SK-N-MC (cell line): Measurements from ENCODE around the gene KCNMB4.

Experiments
- DNase-seq: peaks from one replicate; pipeline ENCODE4 v3.0.0-alpha.2; 2011; ENCODE audit warnings: low read depth, low spot score
- H3K27ac ChIP-seq: fragments of 200-600 bp; sonication (generic); 2 replicates; pipeline ENCODE4 v1.5.1; 2016; ENCODE audit warnings: mixed run types
- H3K36me3 ChIP-seq: fragments of 200-600 bp; sonication (generic); 2 replicates; pipeline ENCODE4 v1.6.1; 2017; ENCODE audit warnings: antibody characterized with exemption, low read length, mixed read lengths; ENCODE audit not compliant: insufficient read depth
- H3K4me3 ChIP-seq: fragments of 200-600 bp; sonication (generic); 2 replicates; pipeline ENCODE4 v1.5.1; 2016
- H3K9ac ChIP-seq: fragments of 200-600 bp; sonication (generic); 2 replicates; pipeline ENCODE4 v1.8.0; 2017; ENCODE audit warnings: mixed run types, mixed read lengths; ENCODE audit not compliant: insufficient read length
- H3K9me3 ChIP-seq: fragments of 200-600 bp; sonication (generic); 2 replicates; pipeline ENCODE4 v1.6.1; 2017; ENCODE audit warnings: low read depth, mild to moderate bottlenecking, antibody characterized with exemption, low read length, moderate library complexity, mixed read lengths
- EZH2 ChIP-seq: fragments of 200-600 bp; sonication (generic); IDR thresholded peaks from one replicate; pipeline ENCODE4 v1.6.1; 2017; ENCODE audit warnings: antibody characterized with exemption
- FOXP2 ChIP-seq: optimal IDR thresholded peaks from 2 replicates; pipeline ENCODE3; 2011; ENCODE audit warnings: mild to moderate bottlenecking, moderate library complexity; ENCODE audit not compliant: insufficient read depth; ENCODE audit errors: extremely low read length, control extremely low read depth
- POLR2AphosphoS5 ChIP-seq: IDR thresholded peaks from 2 replicates; pipeline ENCODE4 v1.6.1; 2012; ENCODE audit warnings: mild to moderate bottlenecking, low read depth, low read length, borderline replicate concordance

Gene KCNMB4

GRCh38 chr12:70436836-70437235, 70.7 kb downstream of the KCNMB4 start:
- TF ChIP-seq FOXP2: no peak
- TF ChIP-seq EZH2: no peak
- no peak for TF ChIP-seq POLR2AphosphoS5
- DNase-seq: no peak
- Histone ChIP-seq H3K27ac (no peak overlapping the region), H3K4me3 (no peak overlapping the region), H3K36me3 (no peaks in the 10 kb centered on the region), H3K9ac (no peak overlapping the region), H3K9me3 (no peaks in the 10 kb centered on the region)

- H3K9ac ChIP-seq: no peak overlapping the region
- H3K4me3 ChIP-seq: no peak overlapping the region
- H3K36me3 ChIP-seq: no peaks in the 10 kb centered on the region
- TF ChIP-seq POLR2AphosphoS5 (no peak), EZH2 (no peak), FOXP2 (no peak)
- H3K27ac ChIP-seq: no peak overlapping the region
- no peaks in the 10 kb centered on the region for H3K9me3 ChIP-seq
- DNase-seq: no peak
These were observed 77.1 kb downstream of the KCNMB4 start for GRCh38 chr12:70443062-70443673.

GRCh38 chr12:70444903-70445302, 78.8 kb downstream of the KCNMB4 start:
- H3K27ac ChIP-seq: no peak overlapping the region
- no peaks in the 10 kb centered on the region for H3K9me3 ChIP-seq
- no peaks in the 10 kb centered on the region for H3K36me3 ChIP-seq
- no peak for DNase-seq
- no peak overlapping the region for H3K4me3 ChIP-seq
- TF ChIP-seq POLR2AphosphoS5 (no peak), EZH2 (no peak), FOXP2 (no peak)
- no peak overlapping the region for H3K9ac ChIP-seq

- Histone ChIP-seq H3K9ac (no peak overlapping the region), H3K27ac (no peak overlapping the region), H3K9me3 (no peaks in the 10 kb centered on the region), H3K36me3 (no peaks in the 10 kb centered on the region), H3K4me3 (no peak overlapping the region)
- DNase-seq: no peak
- no peak for TF ChIP-seq POLR2AphosphoS5
- no peak for TF ChIP-seq FOXP2
- TF ChIP-seq EZH2: no peak
These were observed 82.3 kb downstream of the KCNMB4 start for GRCh38 chr12:70448371-70448770.

GRCh38 chr12:70449074-70449752, 83.1 kb downstream of the KCNMB4 start:
- TF ChIP-seq FOXP2: no peak
- no peak for TF ChIP-seq POLR2AphosphoS5
- no peak for TF ChIP-seq EZH2
- H3K4me3 ChIP-seq: no peak overlapping the region
- no peak overlapping the region for H3K9ac ChIP-seq
- H3K36me3 ChIP-seq: no peaks in the 10 kb centered on the region
- H3K9me3 ChIP-seq: no peaks in the 10 kb centered on the region
- H3K27ac ChIP-seq: no peak overlapping the region
- DNase-seq: no peak

- DNase-seq: no peak
- Histone ChIP-seq H3K27ac (no peak overlapping the region), H3K9me3 (no peaks in the 10 kb centered on the region), H3K36me3 (no peaks in the 10 kb centered on the region), H3K4me3 (no peak overlapping the region), H3K9ac (no peak overlapping the region)
- TF ChIP-seq FOXP2: no peak
- TF ChIP-seq POLR2AphosphoS5: no peak
- TF ChIP-seq EZH2: no peak
These were observed 83.8 kb downstream of the KCNMB4 start for GRCh38 chr12:70449753-70450341.

- no peak for DNase-seq
- TF ChIP-seq POLR2AphosphoS5: no peak
- TF ChIP-seq FOXP2: no peak
- TF ChIP-seq EZH2: no peak
These were observed 85.4 kb downstream of the KCNMB4 start for GRCh38 chr12:70451528-70451927.

GRCh38 chr12:70456953-70457352, 90.9 kb downstream of the KCNMB4 start:
- H3K27ac ChIP-seq: no peak overlapping the region
- TF ChIP-seq FOXP2: no peak
- no peak for TF ChIP-seq EZH2
- no peak for TF ChIP-seq POLR2AphosphoS5
- DNase-seq: no peak
- no peaks in the 10 kb centered on the region for H3K36me3 ChIP-seq
- H3K4me3 ChIP-seq: no peak overlapping the region
- H3K9me3 ChIP-seq: no peaks in the 10 kb centered on the region
- H3K9ac ChIP-seq: no peak overlapping the region

More at GRCh38 chr12:70451528-70451927, 85.4 kb downstream of the KCNMB4 start:
- no peaks in the 10 kb centered on the region for H3K9me3 ChIP-seq
- H3K27ac ChIP-seq: no peak overlapping the region
- H3K36me3 ChIP-seq: no peaks in the 10 kb centered on the region
- H3K9ac ChIP-seq: no peak overlapping the region
- no peak overlapping the region for H3K4me3 ChIP-seq
